Loucy (cell line): ENCODE results near the gene APBB2.

Source experiments
- EZH2phosphoT487 ChIP-seq: fragments of 200-600 bp; IDR thresholded peaks from 2 replicates; pipeline ENCODE4 v1.6.1; 2018; ENCODE audit warnings: antibody characterized with exemption, mild to moderate bottlenecking, moderate library complexity, borderline replicate concordance
- TF ChIP-seq, protein P1 (sequence below): fragments of 200-600 bp; sonication (generic); conservative IDR thresholded peaks from 2 replicates; pipeline ENCODE4 v1.5.1; 2014; ENCODE audit warnings: mild to moderate bottlenecking, antibody characterized with exemption, low read length

DNA sequence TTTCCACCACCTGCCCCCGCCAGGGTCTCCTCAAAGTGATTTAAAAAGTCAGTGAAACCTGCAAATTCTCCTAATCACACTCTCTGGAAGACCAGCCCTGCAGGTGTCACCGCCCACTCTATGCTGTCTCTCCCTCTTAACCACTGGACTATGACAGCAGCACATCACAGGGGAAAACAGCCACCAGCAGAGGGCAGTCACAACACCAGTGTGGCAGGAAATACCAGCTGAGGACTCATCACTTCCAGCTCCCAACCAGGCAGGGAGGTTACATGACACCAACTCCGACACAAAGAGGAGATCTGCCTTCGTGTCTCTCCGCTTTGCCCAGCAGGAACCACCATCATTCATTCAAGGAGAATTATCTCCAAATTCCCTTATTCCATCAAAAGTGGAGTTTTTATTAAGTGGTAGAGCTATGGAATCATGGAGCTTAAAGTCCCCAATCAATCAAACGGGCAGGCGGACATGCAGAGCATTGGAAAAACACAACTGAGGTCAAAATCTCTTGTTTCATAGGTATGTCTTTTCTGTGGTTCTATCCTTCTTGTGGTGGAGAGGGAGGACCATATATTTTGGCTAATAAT lies 373.3 kb downstream of the APBB2 start:
- TF ChIP-seq, protein P1, sequence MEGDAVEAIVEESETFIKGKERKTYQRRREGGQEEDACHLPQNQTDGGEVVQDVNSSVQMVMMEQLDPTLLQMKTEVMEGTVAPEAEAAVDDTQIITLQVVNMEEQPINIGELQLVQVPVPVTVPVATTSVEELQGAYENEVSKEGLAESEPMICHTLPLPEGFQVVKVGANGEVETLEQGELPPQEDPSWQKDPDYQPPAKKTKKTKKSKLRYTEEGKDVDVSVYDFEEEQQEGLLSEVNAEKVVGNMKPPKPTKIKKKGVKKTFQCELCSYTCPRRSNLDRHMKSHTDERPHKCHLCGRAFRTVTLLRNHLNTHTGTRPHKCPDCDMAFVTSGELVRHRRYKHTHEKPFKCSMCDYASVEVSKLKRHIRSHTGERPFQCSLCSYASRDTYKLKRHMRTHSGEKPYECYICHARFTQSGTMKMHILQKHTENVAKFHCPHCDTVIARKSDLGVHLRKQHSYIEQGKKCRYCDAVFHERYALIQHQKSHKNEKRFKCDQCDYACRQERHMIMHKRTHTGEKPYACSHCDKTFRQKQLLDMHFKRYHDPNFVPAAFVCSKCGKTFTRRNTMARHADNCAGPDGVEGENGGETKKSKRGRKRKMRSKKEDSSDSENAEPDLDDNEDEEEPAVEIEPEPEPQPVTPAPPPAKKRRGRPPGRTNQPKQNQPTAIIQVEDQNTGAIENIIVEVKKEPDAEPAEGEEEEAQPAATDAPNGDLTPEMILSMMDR = peak; percentile 95
- no peak for TF ChIP-seq EZH2phosphoT487
